Left lung (tissue), 10 donors: ENCODE results near the gene PTPRD. TPM values are rescaled to one million over a fixed set of nuclear protein-coding genes. Genes with fewer than 3 reads are reported as not detected.
A peak's percentile ranks its signal among the peaks of the same experiment; 100 is the strongest.

Experiments
- ATAC-seq: fragments of 200-7000 bp; cut with Tn5 transposase; one replicate; pipeline ENCODE4 v1.9.1; 2020; ENCODE audit warnings: moderate library complexity
- DNase-seq, 4 donors: peaks; one replicate each; pipeline ENCODE4 v3.0.0-alpha.2; 2013 to 2020
- H3K27ac ChIP-seq, 2 donors: fragments of 200-600 bp; sonication (generic) in 1 of 2; one replicate each; pipeline versions ENCODE4 v1.5.0 to v1.8.0; 2020 to 2021
- H3K27me3 ChIP-seq, 2 donors: fragments of 200-600 bp; sonication (generic) in 1 of 2; one replicate each; pipeline versions ENCODE4 v1.5.0 to v1.8.0; 2020 to 2021
- H3K36me3 ChIP-seq, 2 donors: fragments of 200-600 bp; sonication (generic) in 1 of 2; one replicate each; pipeline versions ENCODE4 v1.5.0 to v1.8.0; 2020 to 2021
- H3K4me1 ChIP-seq, 2 donors: fragments of 200-600 bp; one replicate each; pipeline ENCODE4 v1.8.0; 2021
- H3K4me3 ChIP-seq, 2 donors: fragments of 200-600 bp; sonication (generic) in 1 of 2; one replicate each; pipeline versions ENCODE4 v1.5.0 to v1.8.0; 2020 to 2021; ENCODE audit warnings: mild to moderate bottlenecking in 1 of 2
- H3K9me3 ChIP-seq, 2 donors: fragments of 200-600 bp; sonication (generic) in 1 of 2; one replicate each; pipeline versions ENCODE4 v1.5.0 to v1.8.0; 2020 to 2021
- intact Hi-C, 2 donors: fragments of 100-400 bp; cut with DNase I; formaldehyde crosslinking; loops; one replicate each; pipeline versions ENCODE4 v1.11.2 to v1.14.2; 2022
- polyA plus RNA-seq, 6 donors: library from polyadenylated mRNA; unstranded; fragments of 120-200 nt; gene quantifications; one replicate each; pipeline ENCODE4 v1.2.1, GENCODE V29; 2013; ENCODE audit not compliant: insufficient read length in 6 of 6
- total RNA-seq, 2 donors: library from RNA; stranded (reverse); fragmentation: NEBNext Ultra II Directional; extraction: Animal tissue kit (Norgen Biotek cat#: 25700); gene quantifications; one replicate each; pipeline ENCODE4 v1.2.1, GENCODE V29; 2021
- TF ChIP-seq, protein P1 (sequence below), 2 donors: fragments of 200-600 bp; sonication (generic) in 1 of 2; IDR thresholded peaks; one replicate each; pipeline versions ENCODE4 v1.5.0 to v1.8.0; 2021; ENCODE audit warnings: antibody characterized with exemption in 2 of 2
- donor health status: DM: no; HTN: yes; CAD: no.
- donor health status: DM: no; HTN: no; CAD: no.

PTPRD gene
- total and polyA plus RNA-seq, 8 donors, result 24.2 to 167 (median 139) TPM

DNA sequence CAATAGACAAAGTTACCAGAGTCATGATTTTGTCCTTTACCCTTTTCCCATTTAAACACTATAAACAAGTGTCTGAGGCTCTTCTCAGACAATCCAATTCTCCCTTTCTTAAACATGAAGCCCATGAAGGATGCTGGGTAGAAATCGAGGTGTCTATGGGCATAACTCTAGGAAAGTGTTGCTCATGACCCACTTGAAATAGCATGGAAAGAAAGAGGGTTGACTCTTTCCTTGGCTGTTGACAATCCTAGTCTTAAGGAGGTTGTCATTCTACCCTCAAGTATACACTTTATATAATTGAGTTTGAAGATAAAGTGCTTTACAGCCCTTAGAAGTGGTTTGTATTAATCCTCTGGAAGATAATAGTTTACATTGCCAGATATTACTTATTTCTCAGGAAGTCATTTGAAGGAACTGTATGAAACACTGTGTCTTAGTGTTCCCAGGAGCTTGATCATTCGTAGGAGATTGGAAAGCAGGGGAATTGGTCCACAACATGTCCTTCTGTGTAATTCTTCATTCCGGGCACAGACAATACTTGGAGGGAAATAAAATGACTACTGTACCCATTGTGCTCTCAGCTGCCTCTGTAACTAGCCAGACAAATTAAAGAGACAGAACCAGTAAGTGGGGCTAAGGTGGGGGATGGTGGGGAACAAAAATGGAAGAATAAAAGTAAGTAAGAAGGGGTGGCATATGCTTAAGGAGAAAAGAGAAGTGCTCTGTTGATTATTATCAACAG, 1734.9 kb downstream of the PTPRD start:
- TF ChIP-seq, protein P1, sequence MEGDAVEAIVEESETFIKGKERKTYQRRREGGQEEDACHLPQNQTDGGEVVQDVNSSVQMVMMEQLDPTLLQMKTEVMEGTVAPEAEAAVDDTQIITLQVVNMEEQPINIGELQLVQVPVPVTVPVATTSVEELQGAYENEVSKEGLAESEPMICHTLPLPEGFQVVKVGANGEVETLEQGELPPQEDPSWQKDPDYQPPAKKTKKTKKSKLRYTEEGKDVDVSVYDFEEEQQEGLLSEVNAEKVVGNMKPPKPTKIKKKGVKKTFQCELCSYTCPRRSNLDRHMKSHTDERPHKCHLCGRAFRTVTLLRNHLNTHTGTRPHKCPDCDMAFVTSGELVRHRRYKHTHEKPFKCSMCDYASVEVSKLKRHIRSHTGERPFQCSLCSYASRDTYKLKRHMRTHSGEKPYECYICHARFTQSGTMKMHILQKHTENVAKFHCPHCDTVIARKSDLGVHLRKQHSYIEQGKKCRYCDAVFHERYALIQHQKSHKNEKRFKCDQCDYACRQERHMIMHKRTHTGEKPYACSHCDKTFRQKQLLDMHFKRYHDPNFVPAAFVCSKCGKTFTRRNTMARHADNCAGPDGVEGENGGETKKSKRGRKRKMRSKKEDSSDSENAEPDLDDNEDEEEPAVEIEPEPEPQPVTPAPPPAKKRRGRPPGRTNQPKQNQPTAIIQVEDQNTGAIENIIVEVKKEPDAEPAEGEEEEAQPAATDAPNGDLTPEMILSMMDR (IDR thresholded peaks at IDR 0.05), result no peak
- intact Hi-C loops, result no loop called here
- peak; percentile 72 for ATAC-seq
- Histone ChIP-seq H3K36me3 (no peaks in the 10 kb centered on the region), H3K4me3 (no peak overlapping the region), H3K9me3 (no peaks in the 10 kb centered on the region), H3K27ac (no peak overlapping the region), H3K4me1 (no peaks in the 10 kb centered on the region), H3K27me3 (peaks cover 0 to 3% of the 10 kb centered on the region in 2 donors)
- no peak for DNase-seq

DNA sequence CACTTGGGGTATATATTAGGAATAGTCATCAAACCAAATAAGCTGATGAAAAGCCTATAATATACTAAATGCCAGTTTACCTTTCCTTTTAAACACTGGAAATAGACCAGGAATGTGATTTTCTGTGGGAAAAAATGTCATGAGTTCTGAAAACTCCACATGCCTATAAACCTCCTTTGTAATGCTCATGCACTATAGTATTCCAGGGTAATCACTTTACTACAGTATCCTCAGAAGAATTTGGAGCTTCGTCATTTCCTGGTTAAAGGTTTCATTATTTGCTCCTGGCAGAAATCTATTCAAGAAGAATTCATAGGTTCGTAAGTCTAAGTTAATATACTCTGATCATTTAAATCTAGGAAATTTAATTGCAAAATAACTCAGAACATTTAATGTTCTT, 1736.5 kb downstream of the PTPRD start:
- Histone ChIP-seq H3K27ac (no peak overlapping the region), H3K4me3 (no peak overlapping the region), H3K36me3 (no peaks in the 10 kb centered on the region), H3K27me3 (peaks cover 0 to 3% of the 10 kb centered on the region in 2 donors), H3K9me3 (no peaks in the 10 kb centered on the region), H3K4me1 (no peaks in the 10 kb centered on the region)
- TF ChIP-seq, protein P1 (IDR thresholded peaks at IDR 0.05), result no peak
- ATAC-seq (no peak), DNase-seq (no peak)
- intact Hi-C loops, result no loop called here

DNA sequence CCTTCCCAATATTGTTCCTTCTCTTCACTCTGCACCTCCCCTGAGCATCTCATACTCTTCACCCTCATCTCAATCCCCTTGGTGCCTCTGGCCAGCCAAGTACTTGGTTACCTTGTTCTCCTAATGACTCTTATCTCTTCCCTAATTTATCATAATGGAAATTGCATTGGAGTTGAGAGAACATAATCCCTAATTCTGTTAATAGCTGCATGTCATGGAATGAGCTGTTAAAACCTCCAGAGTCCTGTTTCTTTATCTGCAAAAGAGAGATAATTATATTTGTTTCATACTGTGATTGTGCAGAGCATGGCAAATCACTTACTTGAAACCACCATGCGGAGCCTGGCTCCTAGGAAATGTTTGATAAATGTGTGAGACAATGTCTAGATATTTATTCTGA, 1738.3 kb downstream of the PTPRD start:
- Histone ChIP-seq H3K27ac (no peak overlapping the region), H3K4me3 (no peak overlapping the region), H3K9me3 (no peaks in the 10 kb centered on the region), H3K27me3 (no peaks in the 10 kb centered on the region), H3K4me1 (no peaks in the 10 kb centered on the region), H3K36me3 (no peaks in the 10 kb centered on the region)
- intact Hi-C loops, result no loop called here
- no peak for DNase-seq
- no peak for ATAC-seq
- TF ChIP-seq, protein P1 (IDR thresholded peaks at IDR 0.05), result no peak

DNA sequence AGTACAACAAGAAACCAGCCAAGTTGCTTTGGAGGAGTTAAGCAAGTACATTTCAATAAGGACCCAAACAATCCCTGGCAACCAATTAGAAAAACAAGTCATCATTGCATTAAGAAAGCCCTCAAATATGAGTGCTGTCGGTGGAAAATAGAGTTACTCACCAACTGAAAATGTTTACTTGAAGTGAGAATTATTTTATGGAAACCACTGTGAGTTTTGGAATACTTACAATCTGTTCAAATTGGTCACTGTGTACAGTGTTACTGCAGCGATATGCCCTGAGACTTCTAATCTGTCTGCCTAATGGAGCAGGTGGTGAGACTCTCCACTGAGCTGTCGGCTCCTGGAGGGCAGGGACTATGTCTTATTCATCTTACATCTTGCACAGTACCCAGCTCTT, 1740.0 kb downstream of the PTPRD start:
- intact Hi-C loops, result no loop called here
- Histone ChIP-seq H3K27me3 (no peaks in the 10 kb centered on the region), H3K4me3 (no peak overlapping the region), H3K36me3 (no peaks in the 10 kb centered on the region), H3K9me3 (no peaks in the 10 kb centered on the region), H3K4me1 (no peaks in the 10 kb centered on the region), H3K27ac (no peak overlapping the region)
- peak; percentile 49 for ATAC-seq
- DNase-seq, result peak in 1 of 4 donors; percentile 26
- TF ChIP-seq, protein P1 (IDR thresholded peaks at IDR 0.05), result no peak

DNA sequence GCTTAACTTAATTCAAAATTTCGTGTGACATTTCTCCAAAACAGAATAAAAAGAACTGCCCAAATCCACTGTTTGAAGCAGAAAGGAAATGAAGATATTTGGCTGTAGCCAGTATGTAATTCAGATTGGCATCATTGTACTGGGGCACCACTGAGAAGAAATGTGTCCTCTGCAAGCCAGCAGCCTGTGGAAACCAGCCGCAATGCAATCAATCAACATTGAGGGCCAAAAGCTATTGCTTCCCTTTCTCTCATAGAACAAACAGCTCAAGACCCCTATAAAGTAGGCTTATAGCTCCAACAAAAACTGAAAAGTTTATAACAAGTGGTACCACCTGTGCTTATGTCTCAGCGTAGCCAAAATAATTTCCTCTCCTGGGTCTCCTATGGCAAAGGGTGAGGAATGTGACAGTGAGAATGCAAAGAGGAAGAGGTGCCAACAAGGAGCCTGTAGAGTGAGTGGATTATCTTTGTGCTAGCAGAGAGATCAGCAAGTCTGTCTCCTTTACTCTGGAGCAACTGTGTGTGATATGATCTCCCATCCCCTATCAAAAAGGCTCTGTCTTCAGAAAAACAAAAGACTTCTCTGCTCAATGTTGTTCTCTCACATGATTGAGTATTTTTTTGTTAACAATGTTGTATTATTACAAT, 1740.9 kb downstream of the PTPRD start:
- H3K9me3 ChIP-seq, result no peaks in the 10 kb centered on the region
- ATAC-seq (no peak), DNase-seq (no peak)
- intact Hi-C loops, result no loop called here
- H3K36me3 ChIP-seq, result no peaks in the 10 kb centered on the region
- no peaks in the 10 kb centered on the region for H3K27me3 ChIP-seq
- H3K4me1 ChIP-seq, result no peaks in the 10 kb centered on the region
- TF ChIP-seq, protein P1 (IDR thresholded peaks at IDR 0.05), result no peak
- no peak overlapping the region for H3K4me3 ChIP-seq
- H3K27ac ChIP-seq, result no peak overlapping the region
